ENCODE results near the gene SYT1. TPM values are rescaled to one million over a fixed set of nuclear protein-coding genes. Genes with fewer than 3 reads are reported as not detected.

Gene SYT1
- polyA plus RNA-seq, 3 donors: 0.72 TPM; not detected in 2

- Mint-ChIP-seq H3K4me3 (no peak overlapping the region), H3K36me3 (no peaks in the 10 kb centered on the region), H3K9me3 (peaks cover 0 to 3% (median 0%) of the 10 kb centered on the region in 7 donors), H3K27ac (no peak overlapping the region), H3K4me1 (no peaks in the 10 kb centered on the region), H3K27me3 (ENCODE audit: low read depth in 3 of 3) (peaks cover 0 to 4% (median 0%) of the 10 kb centered on the region in 3 donors)
- no peak overlapping the region for H3K4me3 ChIP-seq (replicated peaks in 1 of 3; ENCODE audit: low read depth in 2 of 3, low read length in 3 of 3)
- 71% methylated on average over 5 of the region's 6 CpGs for WGBS (ENCODE audit: insufficient coverage)
- H3K79me2 ChIP-seq (ENCODE audit: insufficient read depth, low read length): no peaks in the 10 kb centered on the region
- DNase-seq: no peak
- H3K4me1 ChIP-seq (ENCODE audit: control insufficient read depth in 1 of 2, insufficient read depth in 2 of 2, low read length in 2 of 2): no peaks in the 10 kb centered on the region
- H4K20me1 ChIP-seq (ENCODE audit: insufficient read depth, low read length): no peaks in the 10 kb centered on the region
- no peaks in the 10 kb centered on the region for H3K9me3 ChIP-seq (replicated peaks in 1 of 2; ENCODE audit: control insufficient read depth in 1 of 2, insufficient read depth in 1 of 2, low read length in 2 of 2)
- no peak overlapping the region for H2AFZ ChIP-seq (ENCODE audit: insufficient read depth, low read depth, low read length, poor library complexity, severe bottlenecking)
- no peaks in the 10 kb centered on the region for H3K27me3 ChIP-seq (ENCODE audit: control insufficient read depth in 2 of 2, insufficient read depth in 2 of 2, low read length in 2 of 2)
- H3K36me3 ChIP-seq (replicated peaks in 1 of 2; ENCODE audit: control insufficient read depth in 1 of 2, insufficient read depth in 2 of 2, low read length in 2 of 2): no peaks in the 10 kb centered on the region
- H3K27ac ChIP-seq (ENCODE audit: low read depth in 1 of 2, low read length in 2 of 2): no peak overlapping the region
- no peak overlapping the region for H3K9ac ChIP-seq (ENCODE audit: insufficient read depth, low read length, poor library complexity, severe bottlenecking)
- intact Hi-C loops (cut with micrococcal nuclease): no loop called here
- TF ChIP-seq, protein P1, sequence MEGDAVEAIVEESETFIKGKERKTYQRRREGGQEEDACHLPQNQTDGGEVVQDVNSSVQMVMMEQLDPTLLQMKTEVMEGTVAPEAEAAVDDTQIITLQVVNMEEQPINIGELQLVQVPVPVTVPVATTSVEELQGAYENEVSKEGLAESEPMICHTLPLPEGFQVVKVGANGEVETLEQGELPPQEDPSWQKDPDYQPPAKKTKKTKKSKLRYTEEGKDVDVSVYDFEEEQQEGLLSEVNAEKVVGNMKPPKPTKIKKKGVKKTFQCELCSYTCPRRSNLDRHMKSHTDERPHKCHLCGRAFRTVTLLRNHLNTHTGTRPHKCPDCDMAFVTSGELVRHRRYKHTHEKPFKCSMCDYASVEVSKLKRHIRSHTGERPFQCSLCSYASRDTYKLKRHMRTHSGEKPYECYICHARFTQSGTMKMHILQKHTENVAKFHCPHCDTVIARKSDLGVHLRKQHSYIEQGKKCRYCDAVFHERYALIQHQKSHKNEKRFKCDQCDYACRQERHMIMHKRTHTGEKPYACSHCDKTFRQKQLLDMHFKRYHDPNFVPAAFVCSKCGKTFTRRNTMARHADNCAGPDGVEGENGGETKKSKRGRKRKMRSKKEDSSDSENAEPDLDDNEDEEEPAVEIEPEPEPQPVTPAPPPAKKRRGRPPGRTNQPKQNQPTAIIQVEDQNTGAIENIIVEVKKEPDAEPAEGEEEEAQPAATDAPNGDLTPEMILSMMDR (IDR thresholded peaks at IDR 0.05): no peak
- no peak overlapping the region for H3K4me2 ChIP-seq (replicated peaks; ENCODE audit: extremely low read depth, low read length, poor library complexity, severe bottlenecking)
Observed at GRCh38 chr12:79375050-79375449, 510.5 kb downstream of the SYT1 start.

DNA sequence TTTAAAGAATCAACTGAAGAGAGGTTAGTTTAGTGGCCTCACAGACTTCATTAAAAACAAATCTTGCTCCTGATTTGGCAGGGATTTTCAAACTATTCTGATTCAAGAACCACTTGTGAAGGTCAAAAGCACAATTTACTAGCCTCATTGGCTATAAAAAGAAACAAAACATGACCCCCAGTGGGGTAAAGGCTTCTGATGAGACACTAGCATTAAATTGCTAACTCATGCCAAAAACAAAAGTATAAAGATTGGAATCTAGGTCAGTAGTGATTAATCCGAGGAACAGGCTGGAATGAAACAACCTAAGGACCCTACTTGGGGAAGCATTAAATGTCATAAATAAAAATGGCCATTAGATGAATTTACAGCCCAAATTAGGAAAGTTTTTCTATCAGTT is 513.9 kb downstream of the SYT1 start:
- Mint-ChIP-seq H3K9me3 (no peaks in the 10 kb centered on the region), H3K27ac (no peak overlapping the region), H3K36me3 (no peaks in the 10 kb centered on the region), H3K4me3 (no peak overlapping the region), H3K27me3 (ENCODE audit: low read depth in 3 of 3) (peaks cover 0 to 4% (median 3%) of the 10 kb centered on the region in 3 donors), H3K4me1 (no peaks in the 10 kb centered on the region)
- H3K36me3 ChIP-seq (replicated peaks in 1 of 2; ENCODE audit: control insufficient read depth in 1 of 2, insufficient read depth in 2 of 2, low read length in 2 of 2): no peaks in the 10 kb centered on the region
- H3K27ac ChIP-seq (ENCODE audit: low read depth in 1 of 2, low read length in 2 of 2): no peak overlapping the region
- no peaks in the 10 kb centered on the region for H3K4me1 ChIP-seq (ENCODE audit: control insufficient read depth in 1 of 2, insufficient read depth in 2 of 2, low read length in 2 of 2)
- no peaks in the 10 kb centered on the region for H3K9me3 ChIP-seq (replicated peaks in 1 of 2; ENCODE audit: control insufficient read depth in 1 of 2, insufficient read depth in 1 of 2, low read length in 2 of 2)
- H3K79me2 ChIP-seq (ENCODE audit: insufficient read depth, low read length): no peaks in the 10 kb centered on the region
- DNase-seq: no peak
- WGBS (ENCODE audit: insufficient coverage): no CpG with 5 or more reads among the region's 1 CpG
- H3K4me2 ChIP-seq (replicated peaks; ENCODE audit: extremely low read depth, low read length, poor library complexity, severe bottlenecking): no peak overlapping the region
- H4K20me1 ChIP-seq (ENCODE audit: insufficient read depth, low read length): no peaks in the 10 kb centered on the region
- no peak overlapping the region for H3K4me3 ChIP-seq (replicated peaks in 1 of 3; ENCODE audit: low read depth in 2 of 3, low read length in 3 of 3)
- H3K9ac ChIP-seq (ENCODE audit: insufficient read depth, low read length, poor library complexity, severe bottlenecking): no peak overlapping the region
- no peaks in the 10 kb centered on the region for H3K27me3 ChIP-seq (ENCODE audit: control insufficient read depth in 2 of 2, insufficient read depth in 2 of 2, low read length in 2 of 2)
- intact Hi-C loops (cut with micrococcal nuclease): no loop called here
- TF ChIP-seq, protein P1 (IDR thresholded peaks at IDR 0.05): no peak
- H2AFZ ChIP-seq (ENCODE audit: insufficient read depth, low read depth, low read length, poor library complexity, severe bottlenecking): no peak overlapping the region

Measured in CD14-positive monocyte (primary cell).